Ectodermal cell (in vitro differentiated cells): ENCODE measurements around the gene TNRC6A. TPM values are rescaled to one million over a fixed set of nuclear protein-coding genes. Genes with fewer than 3 reads are reported as not detected.

Source experiments
- H3K27ac ChIP-seq: 2 replicates; pipeline ENCODE4 v1.7.0; 2013; ENCODE audit warnings: mild to moderate bottlenecking, low read depth, low read length; ENCODE audit not compliant: insufficient read depth, poor library complexity, severe bottlenecking
- H3K27me3 ChIP-seq: 2 replicates; pipeline ENCODE4 v1.7.0; 2013; ENCODE audit warnings: mild to moderate bottlenecking, low read length; ENCODE audit not compliant: insufficient read depth, control insufficient read depth, poor library complexity, severe bottlenecking
- H3K36me3 ChIP-seq: one replicate; pipeline ENCODE4 v1.7.0; 2013; ENCODE audit warnings: low read length; ENCODE audit not compliant: control insufficient read depth, insufficient read depth
- H3K4me1 ChIP-seq: one replicate; pipeline ENCODE4 v1.7.0; 2013; ENCODE audit warnings: low read length; ENCODE audit not compliant: control insufficient read depth, insufficient read depth
- H3K4me3 ChIP-seq: 2 replicates; pipeline ENCODE4 v1.7.0; 2013; ENCODE audit warnings: low read depth, low read length, control low read depth; ENCODE audit not compliant: insufficient read depth
- H3K9me3 ChIP-seq: 2 replicates; pipeline ENCODE4 v1.7.0; 2013; ENCODE audit warnings: mild to moderate bottlenecking, low read length, moderate library complexity; ENCODE audit not compliant: control insufficient read depth
- WGBS, 2 experiments: methylation state at CpG; one replicate each; pipeline ENCODE4 v1.1.7; 2013; ENCODE audit warnings: missing lambda C conversion rate in 2 of 2; 5-methylcytosine and 5-hydroxymethylcytosine counted together
- polyA plus RNA-seq, 4 experiments: library from polyadenylated mRNA; stranded (reverse); fragments of 50-300 nt; gene quantifications; one replicate each; pipeline ENCODE4 v1.2.3, GENCODE V29; 2013

The TNRC6A gene
- 81.0 TPM for polyA plus RNA-seq (2013, experiment 1 of 4)
- polyA plus RNA-seq (2013, experiment 2 of 4) = 80.6 TPM
- polyA plus RNA-seq (2013, experiment 3 of 4) = 56.2 TPM
- 68.0 TPM for polyA plus RNA-seq (2013, experiment 4 of 4)

DNA sequence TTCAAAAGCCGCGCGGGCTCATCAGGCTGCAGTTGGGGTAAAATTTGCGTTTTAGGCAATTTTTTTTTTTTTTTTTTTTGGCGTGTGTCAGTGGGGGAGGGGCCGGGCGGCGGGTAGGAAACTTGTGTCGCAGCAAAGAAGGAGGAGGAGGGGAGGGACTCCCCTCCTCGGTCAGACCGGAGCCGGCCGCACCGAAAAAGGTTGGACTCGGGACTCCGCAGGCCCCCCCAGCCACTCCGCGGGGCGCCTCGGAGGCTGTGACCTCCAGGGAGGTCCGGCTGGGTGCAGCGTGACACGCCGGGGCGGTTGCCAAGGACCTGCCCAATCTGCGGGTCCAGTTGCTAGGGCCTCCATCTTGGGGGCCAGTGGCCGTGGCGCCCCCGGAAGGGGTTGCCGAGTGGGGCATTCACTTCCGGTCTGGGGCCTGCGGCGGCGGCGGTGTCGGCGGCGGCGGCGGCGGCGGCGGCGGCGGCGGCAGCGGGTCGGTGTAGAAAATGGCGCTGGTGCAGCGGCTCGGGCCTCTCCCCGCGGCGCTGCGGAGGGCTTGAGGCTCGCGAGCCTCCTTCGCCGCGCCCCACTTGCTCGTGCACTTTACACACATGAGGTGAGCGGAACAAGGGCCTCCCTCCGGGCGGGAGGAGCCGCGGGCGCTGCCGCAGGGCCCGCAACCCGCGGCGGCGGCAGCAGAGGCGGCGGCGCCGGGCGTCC lies at the start of gene TNRC6A:
TNRC6A (plus strand) TSS at position 409 of the 708 bp plus-strand sequence; CDS start at position 600, 191 bp downstream.
- no peaks in the 10 kb centered on the region for H3K27me3 ChIP-seq
- peak within 1 kb of the TSS; percentile 90 for H3K4me3 ChIP-seq
- H3K36me3 ChIP-seq = peaks cover 6% of the 10 kb centered on the region
- peaks cover 14% of the 10 kb centered on the region for H3K4me1 ChIP-seq
- H3K9me3 ChIP-seq = no peaks in the 10 kb centered on the region
- peak within 1 kb of the TSS; percentile 92 for H3K27ac ChIP-seq
- WGBS, 2 experiments = 0% methylated on average over 78 of the region's 78 CpGs

DNA sequence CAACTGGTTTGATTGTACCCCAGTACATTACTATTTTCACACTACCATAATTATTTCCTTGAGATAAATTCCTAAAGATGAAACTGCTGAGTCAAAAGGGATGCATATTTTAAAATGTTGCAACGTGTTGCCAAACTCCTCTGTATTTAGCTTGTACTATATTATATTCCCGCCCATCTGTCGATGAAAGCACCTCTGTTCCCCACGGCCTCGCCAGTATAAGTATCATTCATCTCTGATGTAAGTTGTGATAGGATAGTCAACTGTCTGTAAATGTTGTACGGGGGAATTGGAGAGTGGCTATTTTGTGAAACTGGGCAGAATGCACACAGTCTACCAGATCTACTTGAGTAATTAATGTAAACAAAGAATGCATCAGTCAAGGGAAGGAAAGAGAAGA lies 47.7 kb upstream of the TNRC6A start:
- Histone ChIP-seq H3K4me1 (peaks cover 14% of the 10 kb centered on the region), H3K36me3 (no peaks in the 10 kb centered on the region), H3K4me3 (no peak overlapping the region), H3K9me3 (no peaks in the 10 kb centered on the region), H3K27ac (no peak overlapping the region), H3K27me3 (no peaks in the 10 kb centered on the region)
- 98 to 99% methylated on average over 6 of the region's 6 CpGs for WGBS, 2 experiments

DNA sequence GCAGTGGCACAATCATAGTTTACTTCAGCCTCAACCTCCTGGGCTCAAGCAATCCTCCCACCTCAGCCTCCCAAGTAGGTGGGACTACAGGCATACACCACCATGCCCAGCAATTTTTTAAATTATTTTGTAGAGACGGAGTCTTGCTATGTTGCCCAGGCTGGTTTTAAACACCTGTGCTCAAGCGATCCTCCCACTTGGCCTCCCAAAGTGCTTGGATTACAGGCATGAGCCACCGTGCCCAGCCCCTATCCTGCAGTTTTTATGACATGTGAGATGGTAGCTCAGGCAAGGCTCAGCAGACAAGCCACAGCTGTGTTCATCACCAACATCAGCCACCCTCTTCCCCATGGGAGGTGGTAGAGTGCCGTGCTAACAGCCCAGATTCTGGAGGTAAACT lies 46.2 kb upstream of the TNRC6A start:
- H3K4me3 ChIP-seq = no peak overlapping the region
- H3K27ac ChIP-seq = no peak overlapping the region
- 84 to 86% methylated on average over 4 of the region's 4 CpGs for WGBS, 2 experiments
- no peaks in the 10 kb centered on the region for H3K36me3 ChIP-seq
- H3K9me3 ChIP-seq = no peaks in the 10 kb centered on the region
- H3K4me1 ChIP-seq = peaks cover 14% of the 10 kb centered on the region
- H3K27me3 ChIP-seq = no peaks in the 10 kb centered on the region

DNA sequence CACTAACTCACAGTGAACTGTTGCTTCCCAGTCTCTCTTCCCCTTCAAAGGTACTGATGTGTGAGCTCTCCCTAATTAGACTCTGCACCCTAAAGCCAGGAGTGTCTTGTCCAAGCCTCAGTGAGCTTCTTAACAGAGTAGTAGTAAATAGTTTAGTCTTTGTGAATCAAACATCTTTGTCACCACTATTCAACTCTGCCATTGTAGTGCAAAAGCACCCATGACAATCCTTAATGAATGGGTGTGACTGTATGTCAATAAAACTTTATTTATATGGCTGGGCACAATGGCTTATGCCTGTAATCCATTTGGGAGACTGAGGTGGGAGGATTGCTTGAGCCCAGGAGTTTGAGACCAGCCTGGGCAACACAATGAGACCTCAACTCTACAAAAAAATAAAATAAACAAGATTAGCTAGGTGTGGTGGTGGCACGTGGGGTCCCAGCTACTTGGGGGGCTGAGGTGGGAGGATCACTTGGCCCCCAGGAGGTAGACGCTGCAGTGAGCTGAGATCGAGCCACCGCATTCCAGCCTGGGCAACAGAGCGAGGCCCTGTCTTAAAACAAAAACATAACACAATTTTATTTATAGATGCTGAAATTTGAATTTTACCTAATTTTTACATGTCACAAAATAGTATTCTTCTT lies 45.5 kb upstream of the TNRC6A start:
- Histone ChIP-seq H3K4me3 (no peak overlapping the region), H3K9me3 (no peaks in the 10 kb centered on the region), H3K4me1 (peaks cover 14% of the 10 kb centered on the region), H3K27me3 (no peaks in the 10 kb centered on the region), H3K27ac (no peak overlapping the region), H3K36me3 (no peaks in the 10 kb centered on the region)
- 12 to 54% methylated on average over 3 to 4 of the region's 5 CpGs for WGBS, 2 experiments

DNA sequence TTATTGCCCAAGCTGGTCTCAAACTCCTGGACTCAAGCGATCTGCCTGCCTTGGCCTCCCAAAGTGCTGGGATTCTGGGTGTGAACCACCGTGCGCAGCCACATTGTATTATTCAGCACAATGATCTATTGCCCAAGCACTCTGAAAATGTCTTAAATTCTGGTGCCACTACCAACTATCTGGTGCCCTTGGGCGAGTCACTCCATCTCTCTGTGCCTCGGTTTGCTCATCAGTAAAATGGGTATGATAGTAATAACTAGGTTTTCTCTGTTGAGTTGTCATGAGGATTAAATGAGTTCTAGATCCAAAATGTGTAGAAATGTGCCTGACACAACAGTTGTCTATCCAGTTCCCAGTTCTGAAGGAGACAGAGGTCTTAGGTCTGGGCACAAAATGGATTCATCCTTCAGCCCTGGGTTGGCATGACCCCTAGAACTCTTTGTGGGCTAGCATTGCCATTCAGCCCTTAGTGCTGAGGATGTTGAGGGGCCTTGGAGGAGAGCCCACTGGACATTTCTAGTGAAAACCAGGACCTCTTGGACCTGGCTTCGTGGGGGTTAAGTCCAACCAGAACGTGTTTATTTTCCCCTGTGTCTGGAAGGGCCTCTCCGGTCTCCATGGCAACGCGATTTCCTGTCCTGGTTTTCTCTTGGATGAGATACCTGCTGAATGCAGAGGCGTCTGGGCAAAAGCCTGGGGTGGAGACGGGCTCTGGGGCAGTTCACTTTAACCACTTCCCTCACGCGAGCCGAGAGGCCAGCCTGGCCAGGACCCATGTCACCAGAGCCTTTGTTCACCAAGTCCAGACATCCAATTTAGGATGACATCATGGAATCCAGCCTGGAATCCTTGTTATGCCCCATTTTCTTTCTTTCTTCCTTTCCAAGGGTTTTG lies 43.7 kb upstream of the TNRC6A start:
- no peaks in the 10 kb centered on the region for H3K27me3 ChIP-seq
- no peak overlapping the region for H3K4me3 ChIP-seq
- peaks cover 14% of the 10 kb centered on the region for H3K4me1 ChIP-seq
- H3K36me3 ChIP-seq = no peaks in the 10 kb centered on the region
- H3K27ac ChIP-seq = peak overlapping the region; percentile 30
- no peaks in the 10 kb centered on the region for H3K9me3 ChIP-seq
- 60 to 64% methylated on average over 15 of the region's 15 CpGs for WGBS, 2 experiments

DNA sequence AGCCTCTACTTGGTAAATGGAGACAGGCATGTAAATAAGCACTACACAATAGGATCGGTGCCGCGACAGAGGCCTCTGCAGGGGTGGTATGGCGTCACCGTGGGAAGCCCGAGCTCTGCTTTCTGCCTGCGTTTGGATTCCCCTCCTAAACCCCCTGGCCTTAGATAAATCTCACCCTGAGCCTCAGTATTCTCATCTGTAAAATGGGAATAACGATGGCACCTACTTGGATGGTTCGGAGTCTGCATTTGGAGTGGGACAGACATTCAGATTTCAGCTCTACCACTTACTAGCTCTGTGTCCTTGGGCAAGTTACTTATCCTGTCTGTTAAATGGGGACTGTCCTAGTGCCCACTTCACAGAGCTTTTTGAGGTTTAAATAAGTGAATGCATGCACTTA lies 42.8 kb upstream of the TNRC6A start:
- Histone ChIP-seq H3K27ac (peak overlapping the region; percentile 30), H3K9me3 (no peaks in the 10 kb centered on the region), H3K4me3 (no peak overlapping the region), H3K27me3 (no peaks in the 10 kb centered on the region), H3K4me1 (peaks cover 14% of the 10 kb centered on the region), H3K36me3 (no peaks in the 10 kb centered on the region)
- WGBS, 2 experiments = 56% methylated on average over 9 of the region's 9 CpGs

DNA sequence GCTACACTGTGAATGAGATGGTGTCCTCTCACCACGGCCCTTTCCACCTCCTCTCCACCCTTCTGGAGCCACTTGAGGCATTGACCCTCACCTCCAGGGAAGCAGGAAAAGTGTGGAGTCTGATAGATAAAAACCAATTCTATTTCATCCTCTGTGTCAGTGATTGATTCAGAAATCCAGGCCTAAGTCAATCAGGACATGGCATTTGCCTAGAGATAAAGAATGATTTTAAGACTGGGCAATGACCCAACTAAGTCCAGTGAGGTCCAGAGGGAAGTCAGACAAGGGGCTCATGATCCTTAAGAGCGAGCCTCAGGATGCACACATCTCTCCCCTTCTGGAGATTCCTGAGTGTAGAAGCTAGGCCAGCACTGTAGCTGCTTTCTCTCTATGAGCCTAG lies 41.1 kb upstream of the TNRC6A start:
- Histone ChIP-seq H3K4me1 (peaks cover 14% of the 10 kb centered on the region), H3K9me3 (no peaks in the 10 kb centered on the region), H3K4me3 (no peak overlapping the region), H3K27ac (no peak overlapping the region), H3K36me3 (no peaks in the 10 kb centered on the region), H3K27me3 (no peaks in the 10 kb centered on the region)
- WGBS, 2 experiments = 91% methylated on average over 1 to 2 of the region's 2 CpGs

DNA sequence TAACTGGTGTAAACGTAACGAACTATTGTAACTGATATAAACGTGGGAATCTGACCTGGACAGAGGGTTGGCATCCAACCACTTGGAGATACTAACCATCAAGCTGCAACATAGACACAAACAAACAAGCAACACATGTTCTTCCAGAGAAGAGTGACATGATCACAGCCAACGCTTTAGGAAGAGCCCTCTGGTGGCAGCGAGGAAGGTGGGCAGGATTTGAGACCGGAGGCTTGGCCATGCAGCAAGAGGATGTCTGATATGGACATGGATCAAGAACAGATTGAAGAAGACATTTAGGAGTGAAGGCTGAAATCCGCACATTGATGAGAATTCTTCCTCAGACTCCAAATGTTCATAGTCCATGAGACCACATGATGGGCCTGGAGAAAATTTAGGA lies 40.3 kb upstream of the TNRC6A start:
- H3K4me1 ChIP-seq = peaks cover 12% of the 10 kb centered on the region
- no peaks in the 10 kb centered on the region for H3K27me3 ChIP-seq
- no peak overlapping the region for H3K27ac ChIP-seq
- 48 to 53% methylated on average over 7 of the region's 7 CpGs for WGBS, 2 experiments
- H3K9me3 ChIP-seq = no peaks in the 10 kb centered on the region
- no peak overlapping the region for H3K4me3 ChIP-seq
- no peaks in the 10 kb centered on the region for H3K36me3 ChIP-seq

DNA sequence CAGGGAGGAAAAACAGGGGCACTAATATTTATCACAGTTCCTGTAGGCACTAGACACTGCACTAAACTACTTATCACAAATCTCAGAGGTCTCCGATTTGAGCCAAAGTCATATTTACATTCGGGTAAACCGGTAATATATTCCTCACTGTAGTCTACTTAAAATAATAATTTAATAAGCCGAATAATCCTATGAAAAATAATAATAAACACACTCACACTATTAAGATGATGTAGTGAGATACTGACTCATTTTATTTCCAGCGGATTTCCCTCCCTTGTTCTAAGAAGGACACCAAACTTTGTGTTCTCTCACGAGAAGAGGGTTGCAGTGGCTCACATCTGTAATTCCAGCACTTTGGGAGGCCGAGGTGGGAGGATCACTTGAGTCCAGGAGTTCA lies 36.6 kb upstream of the TNRC6A start:
- Histone ChIP-seq H3K27me3 (no peaks in the 10 kb centered on the region), H3K27ac (no peak overlapping the region), H3K36me3 (no peaks in the 10 kb centered on the region), H3K4me1 (no peaks in the 10 kb centered on the region), H3K9me3 (no peaks in the 10 kb centered on the region), H3K4me3 (no peak overlapping the region)
- WGBS, 2 experiments = 61 to 64% methylated on average over 4 of the region's 7 CpGs

DNA sequence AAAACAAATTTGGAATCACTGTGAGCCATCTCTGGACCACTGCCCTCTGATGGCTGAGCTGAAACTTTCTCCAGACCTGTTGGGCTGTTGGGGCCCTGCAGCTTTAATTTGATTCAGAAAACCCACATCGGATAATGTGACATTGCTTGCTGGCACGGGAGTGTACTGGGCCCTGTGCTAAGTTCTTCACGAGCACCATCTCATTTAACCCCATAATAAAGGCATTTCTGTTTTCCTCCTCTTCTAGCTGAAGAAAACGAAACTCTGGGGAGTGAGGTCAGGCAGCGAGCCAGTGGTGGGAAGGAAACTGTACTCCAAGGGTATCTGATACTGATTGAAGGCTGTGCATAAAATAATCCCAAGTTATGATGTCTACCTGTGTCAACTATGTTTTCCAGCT lies 34.5 kb upstream of the TNRC6A start:
- Histone ChIP-seq H3K4me1 (no peaks in the 10 kb centered on the region), H3K9me3 (no peaks in the 10 kb centered on the region), H3K36me3 (no peaks in the 10 kb centered on the region), H3K4me3 (no peak overlapping the region), H3K27me3 (no peaks in the 10 kb centered on the region), H3K27ac (no peak overlapping the region)
- 88 to 91% methylated on average over 4 to 5 of the region's 5 CpGs for WGBS, 2 experiments
